ENCODE data around the gene MYO1D. TPM values are rescaled to one million over a fixed set of nuclear protein-coding genes. Genes with fewer than 3 reads are reported as not detected.
A peak's percentile ranks its signal among the peaks of the same experiment; 100 is the strongest.

Gene MYO1D
- total and polyA plus RNA-seq, 2 experiments from 2014 or later, result 34.3 to 43.7 TPM

- DNase-seq (ENCODE audit: low read depth in 1 of 2, low spot score in 1 of 2), result no peak
- Histone ChIP-seq H3K9me3 (ENCODE audit: low read depth) (no peaks in the 10 kb centered on the region), H3K4me1 (ENCODE audit: low read depth) (no peaks in the 10 kb centered on the region), H3K36me3 (peaks cover 38% of the 10 kb centered on the region), H3K27ac (no peak overlapping the region), H3K4me3 (no peak overlapping the region), H3K27me3 (no peaks in the 10 kb centered on the region)
- TF ChIP-seq, protein P1, sequence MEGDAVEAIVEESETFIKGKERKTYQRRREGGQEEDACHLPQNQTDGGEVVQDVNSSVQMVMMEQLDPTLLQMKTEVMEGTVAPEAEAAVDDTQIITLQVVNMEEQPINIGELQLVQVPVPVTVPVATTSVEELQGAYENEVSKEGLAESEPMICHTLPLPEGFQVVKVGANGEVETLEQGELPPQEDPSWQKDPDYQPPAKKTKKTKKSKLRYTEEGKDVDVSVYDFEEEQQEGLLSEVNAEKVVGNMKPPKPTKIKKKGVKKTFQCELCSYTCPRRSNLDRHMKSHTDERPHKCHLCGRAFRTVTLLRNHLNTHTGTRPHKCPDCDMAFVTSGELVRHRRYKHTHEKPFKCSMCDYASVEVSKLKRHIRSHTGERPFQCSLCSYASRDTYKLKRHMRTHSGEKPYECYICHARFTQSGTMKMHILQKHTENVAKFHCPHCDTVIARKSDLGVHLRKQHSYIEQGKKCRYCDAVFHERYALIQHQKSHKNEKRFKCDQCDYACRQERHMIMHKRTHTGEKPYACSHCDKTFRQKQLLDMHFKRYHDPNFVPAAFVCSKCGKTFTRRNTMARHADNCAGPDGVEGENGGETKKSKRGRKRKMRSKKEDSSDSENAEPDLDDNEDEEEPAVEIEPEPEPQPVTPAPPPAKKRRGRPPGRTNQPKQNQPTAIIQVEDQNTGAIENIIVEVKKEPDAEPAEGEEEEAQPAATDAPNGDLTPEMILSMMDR (IDR thresholded peaks at IDR 0.05; ENCODE audit: low read depth, low read length), result no peak
These were observed 413.6 kb downstream of the MYO1D start for GRCh38 chr17:32463304-32463703.

DNA sequence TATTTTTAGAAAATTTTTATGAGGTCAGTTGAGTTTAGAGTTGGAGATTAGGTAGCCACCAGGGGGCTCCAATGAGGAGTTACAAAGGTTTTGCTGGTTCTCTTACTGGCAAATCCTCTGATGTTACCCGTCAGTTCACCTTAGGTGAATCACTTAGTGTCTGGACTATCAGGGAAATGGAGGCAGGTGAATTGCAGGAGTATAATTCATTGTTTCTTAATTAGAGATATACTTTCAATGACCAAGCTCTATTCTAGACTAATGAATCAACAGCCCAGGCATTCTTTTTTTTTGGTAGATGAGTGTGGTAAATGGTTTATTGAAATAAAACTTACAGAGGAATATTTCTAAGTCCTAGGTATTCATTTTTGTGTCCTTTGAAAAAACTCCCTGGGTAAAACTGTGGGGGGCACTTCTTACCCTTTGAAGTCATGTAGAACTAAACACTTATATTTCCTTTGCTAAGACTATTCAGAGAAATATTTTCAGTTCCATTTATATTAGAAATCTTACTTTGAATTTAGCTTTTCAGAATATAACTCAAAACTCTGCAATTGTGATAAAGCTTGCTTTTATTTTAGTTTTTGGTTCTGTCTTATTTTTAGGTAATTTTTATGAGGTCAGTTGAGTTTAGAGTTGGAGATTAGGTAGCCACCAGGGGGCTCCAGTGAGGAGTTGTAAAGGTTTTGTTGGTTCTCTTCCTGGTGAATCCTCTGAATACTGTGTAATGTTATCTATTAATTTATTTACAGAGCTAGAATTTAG lies 414.9 kb downstream of the MYO1D start:
- Histone ChIP-seq H3K27me3 (no peaks in the 10 kb centered on the region), H3K9me3 (ENCODE audit: low read depth) (no peaks in the 10 kb centered on the region), H3K27ac (no peak overlapping the region), H3K36me3 (peaks cover 32% of the 10 kb centered on the region), H3K4me1 (ENCODE audit: low read depth) (no peaks in the 10 kb centered on the region), H3K4me3 (no peak overlapping the region)
- DNase-seq (ENCODE audit: low read depth in 1 of 2, low spot score in 1 of 2), result peak; percentile 64 to 69
- TF ChIP-seq, protein P1 (IDR thresholded peaks at IDR 0.05; ENCODE audit: low read depth, low read length), result peak; percentile 75

DNA sequence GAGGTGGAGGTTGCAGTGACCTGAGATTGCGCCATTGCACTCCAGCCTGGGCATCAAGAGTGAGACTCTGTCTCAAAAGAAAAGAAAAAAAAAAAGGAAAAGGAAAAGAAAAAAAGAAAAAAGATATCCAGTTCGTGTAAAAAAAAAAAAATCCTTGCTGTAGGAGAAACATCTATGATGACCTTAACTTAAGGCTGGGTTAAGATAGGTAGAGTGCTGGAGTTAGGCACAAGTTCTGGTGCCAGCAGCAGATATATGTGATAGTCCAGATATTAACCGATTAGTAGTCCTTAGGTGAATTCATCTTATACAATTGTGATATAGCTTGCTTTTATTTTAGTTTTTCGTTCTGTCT lies 415.4 kb downstream of the MYO1D start:
- DNase-seq (ENCODE audit: low read depth in 1 of 2, low spot score in 1 of 2), result no peak
- TF ChIP-seq, protein P1 (IDR thresholded peaks at IDR 0.05; ENCODE audit: low read depth, low read length), result no peak
- Histone ChIP-seq H3K4me3 (no peak overlapping the region), H3K9me3 (ENCODE audit: low read depth) (no peaks in the 10 kb centered on the region), H3K27ac (no peak overlapping the region), H3K27me3 (no peaks in the 10 kb centered on the region), H3K4me1 (ENCODE audit: low read depth) (no peaks in the 10 kb centered on the region), H3K36me3 (peaks cover 32% of the 10 kb centered on the region)

GRCh38 chr17:32460054-32460453 lies 416.9 kb downstream of the MYO1D start:
- Histone ChIP-seq H3K36me3 (peaks cover 35% of the 10 kb centered on the region), H3K4me1 (ENCODE audit: low read depth) (no peaks in the 10 kb centered on the region), H3K27ac (no peak overlapping the region), H3K9me3 (ENCODE audit: low read depth) (no peaks in the 10 kb centered on the region), H3K27me3 (no peaks in the 10 kb centered on the region), H3K4me3 (no peak overlapping the region)
- no peak for DNase-seq (ENCODE audit: low read depth in 1 of 2, low spot score in 1 of 2)
- TF ChIP-seq, protein P1 (IDR thresholded peaks at IDR 0.05; ENCODE audit: low read depth, low read length), result no peak

- Histone ChIP-seq H3K36me3 (peaks cover 37% of the 10 kb centered on the region), H3K9me3 (ENCODE audit: low read depth) (no peaks in the 10 kb centered on the region)
These were observed 418.6 kb downstream of the MYO1D start for GRCh38 chr17:32458371-32458770.

More at GRCh38 chr17:32458371-32458770, 418.6 kb downstream of the MYO1D start:
- DNase-seq (ENCODE audit: low read depth in 1 of 2, low spot score in 1 of 2), result no peak
- peak overlapping the region; percentile 12 for H3K27ac ChIP-seq
- H3K4me3 ChIP-seq, result no peak overlapping the region
- H3K4me1 ChIP-seq (ENCODE audit: low read depth), result no peaks in the 10 kb centered on the region
- H3K27me3 ChIP-seq, result no peaks in the 10 kb centered on the region
- TF ChIP-seq, protein P1 (IDR thresholded peaks at IDR 0.05; ENCODE audit: low read depth, low read length), result no peak
